Aorta (tissue), 5 donors: ENCODE results near the gene MADCAM1. TPM values are rescaled to one million over a fixed set of nuclear protein-coding genes. Genes with fewer than 3 reads are reported as not detected.

Experiments
- ATAC-seq: fragments of 200-7000 bp; cut with Tn5 transposase; one replicate; pipeline ENCODE4 v1.9.1; 2022; ENCODE audit warnings: moderate library complexity; ENCODE audit not compliant: low FRiP score
- DNase-seq, 2 donors: peaks; one replicate each; pipeline ENCODE4 v3.0.0-alpha.2; 2020
- H3K27ac ChIP-seq, 2 donors: one replicate each; pipeline ENCODE4 v1.5.1; 2013; ENCODE audit warnings: low read length in 2 of 2, mild to moderate bottlenecking in 2 of 2, moderate library complexity in 2 of 2, control low read depth in 1 of 2, inconsistent platforms in 1 of 2, low read depth in 1 of 2
- H3K27me3 ChIP-seq, 2 donors: one replicate each; pipeline ENCODE4 v1.6.1; 2013; ENCODE audit warnings: control low read depth in 1 of 2, low read length in 1 of 2, mild to moderate bottlenecking in 1 of 2, moderate library complexity in 1 of 2; ENCODE audit not compliant: insufficient read depth in 2 of 2, control insufficient read depth in 1 of 2
- H3K36me3 ChIP-seq, 2 donors: one replicate each; pipeline ENCODE4 v1.6.1; 2013; ENCODE audit warnings: control low read depth in 1 of 2, low read length in 1 of 2, mild to moderate bottlenecking in 1 of 2; ENCODE audit not compliant: insufficient read depth in 2 of 2, control insufficient read depth in 1 of 2
- H3K4me1 ChIP-seq, 2 donors: one replicate each; pipeline ENCODE4 v1.6.1; 2013; ENCODE audit warnings: low read length in 2 of 2, control low read depth in 1 of 2, mild to moderate bottlenecking in 1 of 2, moderate library complexity in 1 of 2; ENCODE audit not compliant: insufficient read depth in 2 of 2, control insufficient read depth in 1 of 2
- H3K4me3 ChIP-seq, 2 donors: one replicate each; pipeline ENCODE4 v1.5.1; 2013; ENCODE audit warnings: low read length in 2 of 2, control low read depth in 1 of 2, mild to moderate bottlenecking in 1 of 2
- H3K9me3 ChIP-seq: one replicate; pipeline ENCODE4 v1.6.1; 2013; ENCODE audit warnings: mild to moderate bottlenecking, low read length; ENCODE audit not compliant: control insufficient read depth
- WGBS, 2 donors: extraction: QIAGEN DNeasy Blood & Tissue Kit; methylation state at CpG; one replicate each; pipeline ENCODE4 v1.1.7; 2013; 5-methylcytosine and 5-hydroxymethylcytosine counted together
- intact Hi-C, 2 donors: fragments of 100-400 bp; cut with DNase I; formaldehyde crosslinking; loops; one replicate each; pipeline versions ENCODE4 v1.14.2 to v1.15.0; 2022
- polyA plus RNA-seq, 2 donors: library from polyadenylated mRNA; stranded (reverse); fragments of 200-250 nt; gene quantifications; one replicate each; pipeline ENCODE4 v1.2.3, GENCODE V29; 2013
- total RNA-seq, 2 donors: library from RNA; stranded (reverse); fragmentation: NEBNext Ultra II Directional; extraction: Animal tissue kit (Norgen Biotek cat#: 25700); gene quantifications; one replicate each; pipeline ENCODE4 v1.2.1, GENCODE V29; 2021
- donor health status: healthy with polysubstance abuse.
- donor health status: Bipolar disorder and iron deficiency.
- donor health status: DM: no; HTN: no; CAD: no.
- donor health status: DM: no; HTN: no; CAD: no.
- donor health status: DM: yes; HTN: yes; CAD: no.

The MADCAM1 gene
- total and polyA plus RNA-seq, 4 donors, result 0.50 to 1.4 (median 0.63) TPM; not detected in 1

GRCh38 chr19:498511-498891 lies 2.2 kb downstream of the MADCAM1 start:
- Histone ChIP-seq H3K4me3 (no peak overlapping the region), H3K4me1 (no peaks in the 10 kb centered on the region), H3K27ac (no peak overlapping the region), H3K9me3 (no peaks in the 10 kb centered on the region), H3K36me3 (no peaks in the 10 kb centered on the region), H3K27me3 (no peaks in the 10 kb centered on the region)
- 8 to 9% methylated on average over 17 to 26 of the region's 26 CpGs for WGBS, 2 donors
- intact Hi-C loops, result no loop called here
- DNase-seq (no peak), ATAC-seq (no peak)

GRCh38 chr19:498977-499623 lies 2.8 kb downstream of the MADCAM1 start:
- ATAC-seq (no peak), DNase-seq (no peak)
- Histone ChIP-seq H3K9me3 (no peaks in the 10 kb centered on the region), H3K27me3 (no peaks in the 10 kb centered on the region), H3K4me3 (no peak overlapping the region), H3K4me1 (no peaks in the 10 kb centered on the region), H3K27ac (no peak overlapping the region), H3K36me3 (no peaks in the 10 kb centered on the region)
- intact Hi-C loops, result no loop called here
- WGBS, 2 donors, result 74 to 79% methylated on average over 30 to 31 of the region's 31 CpGs

DNA sequence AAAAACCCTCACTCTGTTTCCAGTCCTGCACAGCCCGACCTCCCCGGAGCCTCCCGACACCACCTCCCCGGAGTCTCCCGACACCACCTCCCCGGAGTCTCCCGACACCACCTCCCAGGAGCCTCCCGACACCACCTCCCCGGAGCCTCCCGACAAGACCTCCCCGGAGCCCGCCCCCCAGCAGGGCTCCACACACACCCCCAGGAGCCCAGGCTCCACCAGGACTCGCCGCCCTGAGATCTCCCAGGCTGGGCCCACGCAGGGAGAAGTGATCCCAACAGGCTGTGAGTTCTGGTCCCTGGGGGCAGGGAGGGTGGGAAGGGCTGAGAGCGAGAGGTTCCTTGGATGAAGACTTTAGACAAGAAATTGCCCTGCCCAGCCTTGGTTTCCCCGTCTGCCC lies 5.4 kb downstream of the MADCAM1 start:
- Histone ChIP-seq H3K36me3 (no peaks in the 10 kb centered on the region), H3K9me3 (no peaks in the 10 kb centered on the region), H3K27ac (no peak overlapping the region), H3K4me1 (no peaks in the 10 kb centered on the region), H3K4me3 (no peak overlapping the region), H3K27me3 (no peaks in the 10 kb centered on the region)
- ATAC-seq (no peak), DNase-seq (no peak)
- WGBS, 2 donors, result 84% methylated on average over 16 to 17 of the region's 17 CpGs
- intact Hi-C loops, result no loop called here

GRCh38 chr19:504616-505015 lies 8.3 kb downstream of the MADCAM1 start:
- H3K9me3 ChIP-seq, result no peaks in the 10 kb centered on the region
- intact Hi-C loops, result no loop called here
- no peak overlapping the region for H3K4me3 ChIP-seq
- no peak for DNase-seq
- H3K36me3 ChIP-seq, result no peaks in the 10 kb centered on the region
- no peak overlapping the region for H3K27ac ChIP-seq
- 83 to 87% methylated on average over 14 of the region's 14 CpGs for WGBS, 2 donors
- ATAC-seq, result no peak
- no peaks in the 10 kb centered on the region for H3K27me3 ChIP-seq
- no peaks in the 10 kb centered on the region for H3K4me1 ChIP-seq

GRCh38 chr19:506404-507285 lies 10.4 kb downstream of the MADCAM1 start:
- Histone ChIP-seq H3K4me1 (no peaks in the 10 kb centered on the region), H3K27me3 (no peaks in the 10 kb centered on the region), H3K9me3 (no peaks in the 10 kb centered on the region), H3K27ac (peak overlapping the region in 1 of 2 donors; percentile 80), H3K36me3 (no peaks in the 10 kb centered on the region), H3K4me3 (peak overlapping the region; percentile 60 to 98)
- intact Hi-C loops, result loop anchor here in 1 of 2 donors (2.0 kb wide), 1 partner anchor 18 kb away; no protein-coding TSS in a partner anchor
- peak; percentile 95 for ATAC-seq
- peak; percentile 98 to 99 for DNase-seq
- WGBS, 2 donors, result 3% methylated on average over 48 of the region's 48 CpGs

GRCh38 chr19:507286-508203 lies 11.3 kb downstream of the MADCAM1 start, which contains the start of gene TPGS1:
Gene TPGS1 (plus strand): TSS chr19:507497. CDS start chr19:507507, 10 bp downstream.
- Histone ChIP-seq H3K27me3 (no peaks in the 10 kb centered on the region), H3K27ac (peak within 1 kb of the TSS; percentile 77 to 86), H3K36me3 (no peaks in the 10 kb centered on the region), H3K9me3 (no peaks in the 10 kb centered on the region), H3K4me3 (peak within 1 kb of the TSS; percentile 71 to 98), H3K4me1 (no peaks in the 10 kb centered on the region)
- ATAC-seq (peak; percentile 94), DNase-seq (peak; percentile 83 to 96)
- intact Hi-C loops, result loop anchor here in 1 of 2 donors (2.0 kb wide), 1 partner anchor 19 kb away; no protein-coding TSS in a partner anchor
- WGBS, 2 donors, result 1% methylated on average over 81 of the region's 81 CpGs

DNA sequence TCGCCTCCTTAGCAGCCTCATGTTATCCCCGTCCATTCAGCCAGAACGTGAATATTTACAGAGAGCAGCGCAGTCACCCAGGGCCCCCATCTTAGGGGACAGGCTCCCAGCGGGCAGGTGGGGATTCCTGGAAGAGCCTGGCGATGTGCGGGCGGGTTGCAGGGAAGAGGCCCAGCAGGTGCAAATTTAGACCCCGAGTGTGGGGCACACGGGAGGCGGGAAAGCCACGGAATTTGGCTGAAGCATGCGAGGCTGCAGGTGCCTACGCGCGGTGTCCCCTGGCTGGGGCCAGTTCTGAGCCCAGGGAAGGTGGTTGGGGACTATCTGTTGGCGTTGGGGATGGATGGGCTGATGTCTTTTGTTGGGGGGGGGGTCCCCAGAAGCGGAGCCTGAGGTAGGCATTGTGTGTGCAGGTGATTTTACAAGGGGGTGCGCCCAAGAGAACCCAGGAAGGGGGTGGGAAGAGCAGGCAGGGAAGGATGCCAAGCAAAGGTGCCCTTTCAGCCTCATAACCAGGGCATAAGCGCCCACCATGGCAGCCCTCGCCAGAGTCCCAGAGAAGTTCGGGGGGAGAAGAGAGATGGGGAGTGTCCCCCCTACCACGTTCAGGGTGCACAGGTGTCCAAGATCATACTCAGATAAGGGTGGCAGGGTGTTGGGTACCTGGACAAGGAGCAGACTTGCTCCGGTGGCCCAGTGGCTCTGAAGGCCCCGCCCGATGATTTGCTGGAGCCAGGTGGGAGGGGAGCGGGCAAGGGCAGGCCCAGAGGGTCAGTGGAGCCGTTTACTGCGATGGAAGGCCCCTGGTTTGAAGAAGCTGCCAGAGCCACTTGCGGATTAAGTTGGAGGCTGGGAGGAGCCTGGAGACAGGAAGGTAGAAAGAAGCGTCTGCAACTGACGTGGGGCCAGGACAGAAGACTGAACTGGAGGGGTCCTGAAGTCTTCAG lies 12.2 kb downstream of the MADCAM1 start:
- Histone ChIP-seq H3K27ac (no peak overlapping the region), H3K27me3 (no peaks in the 10 kb centered on the region), H3K36me3 (no peaks in the 10 kb centered on the region), H3K4me3 (peak overlapping the region; percentile 71 to 98), H3K9me3 (no peaks in the 10 kb centered on the region), H3K4me1 (no peaks in the 10 kb centered on the region)
- DNase-seq, result no peak
- WGBS, 2 donors, result 59% methylated on average over 32 of the region's 32 CpGs
- intact Hi-C loops, result no loop called here
- ATAC-seq, result no peak
